Retinal pigment epithelial cell (primary cell): ENCODE measurements around the gene ADORA1.

ENCODE experiments used
- DNase-seq: peaks from one replicate; pipeline ENCODE4 v3.0.0-alpha.2; 2010; ENCODE audit warnings: low read depth
- H3K4me3 ChIP-seq: 2 replicates; pipeline ENCODE4 v1.5.1; 2011; ENCODE audit warnings: mild to moderate bottlenecking, low read length, control low read depth, moderate library complexity
- TF ChIP-seq, protein P1 (sequence below): conservative IDR thresholded peaks from 2 replicates; pipeline ENCODE4 v1.5.1; 2011; ENCODE audit warnings: low read depth, low read length, control low read depth, inconsistent platforms

The ADORA1 gene

DNA sequence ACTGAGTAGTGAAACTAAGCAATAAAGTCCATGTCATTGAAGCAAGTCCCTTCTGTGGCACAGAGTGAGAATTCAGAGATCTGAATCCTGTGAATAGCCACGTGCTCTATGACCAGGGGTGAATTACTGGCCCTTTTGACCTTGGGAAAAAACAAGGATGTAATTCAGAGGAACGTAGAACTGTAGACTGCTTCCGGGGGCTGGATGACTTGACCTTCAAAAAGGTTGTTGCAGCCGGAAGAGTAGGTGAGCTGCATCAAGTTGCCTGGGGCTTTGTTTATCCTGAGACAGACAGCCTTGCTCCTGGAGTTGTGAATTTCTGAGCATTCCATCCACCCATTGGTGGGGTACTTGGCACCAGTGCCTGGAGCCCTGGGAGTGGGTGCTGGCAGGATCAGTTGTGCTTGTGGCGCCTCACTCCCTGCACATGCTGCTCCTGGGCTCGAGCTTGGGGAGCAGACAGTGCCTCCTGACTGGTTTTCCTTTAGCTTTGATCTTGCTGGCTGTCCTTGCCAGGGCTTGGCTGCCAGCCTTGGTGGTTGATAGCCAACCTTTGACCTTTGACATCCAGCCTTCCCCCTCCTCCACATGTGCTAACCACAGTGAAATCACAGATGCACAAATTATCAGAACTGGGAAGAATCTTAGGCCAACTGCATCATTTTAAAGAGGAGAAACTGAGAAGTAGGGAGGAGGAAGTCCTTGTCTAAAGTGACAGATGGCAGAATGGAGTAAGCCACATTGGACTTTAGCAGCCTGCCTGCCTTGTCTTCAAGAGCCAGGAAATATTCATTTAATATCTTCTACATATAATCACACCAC, 25.5 kb upstream of the ADORA1 start:
- no peak for DNase-seq
- H3K4me3 ChIP-seq = no peak overlapping the region
- TF ChIP-seq, protein P1, sequence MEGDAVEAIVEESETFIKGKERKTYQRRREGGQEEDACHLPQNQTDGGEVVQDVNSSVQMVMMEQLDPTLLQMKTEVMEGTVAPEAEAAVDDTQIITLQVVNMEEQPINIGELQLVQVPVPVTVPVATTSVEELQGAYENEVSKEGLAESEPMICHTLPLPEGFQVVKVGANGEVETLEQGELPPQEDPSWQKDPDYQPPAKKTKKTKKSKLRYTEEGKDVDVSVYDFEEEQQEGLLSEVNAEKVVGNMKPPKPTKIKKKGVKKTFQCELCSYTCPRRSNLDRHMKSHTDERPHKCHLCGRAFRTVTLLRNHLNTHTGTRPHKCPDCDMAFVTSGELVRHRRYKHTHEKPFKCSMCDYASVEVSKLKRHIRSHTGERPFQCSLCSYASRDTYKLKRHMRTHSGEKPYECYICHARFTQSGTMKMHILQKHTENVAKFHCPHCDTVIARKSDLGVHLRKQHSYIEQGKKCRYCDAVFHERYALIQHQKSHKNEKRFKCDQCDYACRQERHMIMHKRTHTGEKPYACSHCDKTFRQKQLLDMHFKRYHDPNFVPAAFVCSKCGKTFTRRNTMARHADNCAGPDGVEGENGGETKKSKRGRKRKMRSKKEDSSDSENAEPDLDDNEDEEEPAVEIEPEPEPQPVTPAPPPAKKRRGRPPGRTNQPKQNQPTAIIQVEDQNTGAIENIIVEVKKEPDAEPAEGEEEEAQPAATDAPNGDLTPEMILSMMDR = no peak

DNA sequence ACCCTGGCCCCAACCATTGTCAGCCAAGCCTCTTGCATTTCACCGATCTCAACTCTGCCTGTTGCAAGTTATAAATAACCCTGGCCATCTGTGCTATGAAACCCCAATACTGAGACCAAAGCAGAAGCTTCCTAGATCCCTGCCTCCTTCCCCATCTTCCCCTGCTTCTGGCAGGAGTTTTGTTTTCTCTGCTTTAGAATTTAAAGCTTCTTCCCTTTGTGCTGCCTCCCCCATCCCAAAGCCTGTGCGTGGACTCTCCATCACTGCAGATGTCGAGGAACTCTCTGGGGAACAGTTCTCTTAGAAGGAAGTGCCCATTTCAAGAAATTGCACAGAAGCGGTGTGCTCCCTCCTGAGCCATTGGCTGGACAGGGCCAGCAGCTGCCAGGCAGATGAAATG, 24.3 kb upstream of the ADORA1 start:
- DNase-seq = no peak
- H3K4me3 ChIP-seq = no peak overlapping the region
- TF ChIP-seq, protein P1 = no peak

DNA sequence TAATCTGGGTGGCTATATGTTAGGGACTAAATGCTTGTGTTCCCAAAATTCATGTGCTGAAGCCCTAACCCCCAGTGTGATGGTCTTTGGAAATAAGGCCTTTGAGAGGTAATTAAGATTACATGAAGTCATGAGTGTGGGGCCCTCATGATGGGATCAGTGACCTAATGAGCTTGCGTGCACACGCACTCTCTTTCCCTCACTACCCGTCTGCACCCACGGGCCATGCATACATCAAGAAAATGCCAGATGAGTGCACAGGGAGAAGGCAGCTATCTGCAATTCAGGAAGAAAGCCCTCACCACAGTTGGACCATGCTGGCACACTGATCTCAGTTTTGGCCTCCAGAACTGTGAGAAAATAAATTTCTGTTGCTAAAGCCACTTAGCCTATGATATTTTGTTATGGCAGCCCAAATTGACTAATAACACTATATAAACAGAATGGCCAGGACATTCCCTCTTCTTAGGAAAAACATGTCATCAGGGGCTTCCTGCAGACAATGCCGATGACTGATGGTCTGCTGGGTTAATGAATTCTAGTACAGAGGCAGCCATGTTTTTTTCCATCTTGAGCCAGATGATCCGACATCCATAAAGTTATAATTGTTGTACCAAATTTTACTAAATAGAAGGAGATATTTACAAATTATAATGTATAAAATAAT, 23.6 kb upstream of the ADORA1 start:
- DNase-seq = no peak

DNA sequence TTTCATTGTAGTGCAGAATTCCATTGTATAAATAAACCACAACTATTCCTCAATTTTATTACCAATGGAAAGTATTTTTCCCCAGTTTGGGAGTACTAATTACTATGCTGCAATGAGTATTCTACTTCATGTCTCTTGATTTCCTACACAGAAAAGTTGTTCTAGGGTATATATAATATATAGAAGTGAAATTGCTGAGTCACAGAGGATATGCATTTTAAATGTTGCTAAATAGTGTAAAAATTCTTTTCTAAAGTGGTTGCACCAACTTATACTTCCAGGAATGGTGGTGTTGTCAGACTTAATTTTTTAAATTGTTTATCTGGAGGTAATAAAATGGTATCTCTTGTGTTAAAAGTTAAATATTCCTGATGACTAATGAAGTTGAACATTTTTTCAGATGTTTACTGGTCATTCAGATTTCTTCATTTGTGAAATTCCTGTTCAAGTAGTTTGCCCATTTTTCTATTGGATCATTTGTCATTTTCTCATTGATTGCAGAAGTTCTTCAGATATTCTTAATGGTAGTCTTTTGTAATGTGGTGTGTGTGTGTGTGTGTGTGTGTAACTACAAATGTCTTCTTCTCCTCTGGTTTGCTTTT, 22.6 kb upstream of the ADORA1 start:
- no peak overlapping the region for H3K4me3 ChIP-seq
- no peak for DNase-seq
- TF ChIP-seq, protein P1 = no peak

More for the DNA sequence above, 23.6 kb upstream of the ADORA1 start:
- no peak overlapping the region for H3K4me3 ChIP-seq
- TF ChIP-seq, protein P1 = no peak

DNA sequence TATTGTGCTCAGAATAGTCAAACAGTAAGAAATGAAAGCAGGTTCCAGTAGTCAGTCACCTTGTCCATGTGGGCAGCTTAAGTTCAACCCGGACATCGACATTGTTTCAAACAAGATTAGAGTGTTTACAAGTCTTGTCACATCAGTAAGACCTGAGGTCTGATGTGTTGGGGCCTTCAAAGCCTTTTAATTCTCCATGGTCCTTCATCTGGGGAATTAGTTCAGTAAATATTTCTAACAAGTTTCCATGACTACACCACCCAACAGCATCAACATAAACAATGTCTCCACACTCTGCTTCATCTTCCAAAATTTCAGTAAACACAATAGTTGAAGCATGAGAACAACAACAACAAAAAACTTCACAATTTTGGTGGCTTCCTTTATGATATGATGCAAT, 15.1 kb upstream of the ADORA1 start:
- DNase-seq = no peak
- H3K4me3 ChIP-seq = no peak overlapping the region
- TF ChIP-seq, protein P1 = no peak

DNA sequence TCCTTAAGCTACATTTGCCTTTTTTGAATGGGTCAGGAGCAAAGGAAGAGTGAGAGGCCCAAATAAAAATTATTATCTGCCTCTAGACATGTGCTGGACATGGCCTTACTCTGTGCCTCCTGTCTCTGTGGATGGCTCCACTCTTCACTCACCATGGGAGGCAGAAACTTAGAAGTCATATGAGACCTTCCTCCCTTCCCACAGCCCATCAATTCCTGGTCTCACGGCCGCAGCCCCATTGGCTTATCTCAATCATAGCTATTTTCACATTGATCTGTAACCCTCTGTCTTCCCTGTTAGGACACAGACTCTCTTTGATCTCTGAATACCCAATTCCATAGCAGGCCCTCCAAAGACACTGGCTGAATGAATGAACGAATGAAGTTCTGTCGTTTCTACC, 14.2 kb upstream of the ADORA1 start:
- TF ChIP-seq, protein P1 = no peak
- no peak for DNase-seq
- H3K4me3 ChIP-seq = no peak overlapping the region
